CD4-positive, alpha-beta T cell treated with Interferon gamma for 1 hour (primary cell): Measurements from ENCODE around the gene LINS1.

ENCODE experiments used
- DNase-seq: peaks from one replicate; pipeline ENCODE4 v3.0.0-alpha.2; 2020

LINS1 gene, protein sequence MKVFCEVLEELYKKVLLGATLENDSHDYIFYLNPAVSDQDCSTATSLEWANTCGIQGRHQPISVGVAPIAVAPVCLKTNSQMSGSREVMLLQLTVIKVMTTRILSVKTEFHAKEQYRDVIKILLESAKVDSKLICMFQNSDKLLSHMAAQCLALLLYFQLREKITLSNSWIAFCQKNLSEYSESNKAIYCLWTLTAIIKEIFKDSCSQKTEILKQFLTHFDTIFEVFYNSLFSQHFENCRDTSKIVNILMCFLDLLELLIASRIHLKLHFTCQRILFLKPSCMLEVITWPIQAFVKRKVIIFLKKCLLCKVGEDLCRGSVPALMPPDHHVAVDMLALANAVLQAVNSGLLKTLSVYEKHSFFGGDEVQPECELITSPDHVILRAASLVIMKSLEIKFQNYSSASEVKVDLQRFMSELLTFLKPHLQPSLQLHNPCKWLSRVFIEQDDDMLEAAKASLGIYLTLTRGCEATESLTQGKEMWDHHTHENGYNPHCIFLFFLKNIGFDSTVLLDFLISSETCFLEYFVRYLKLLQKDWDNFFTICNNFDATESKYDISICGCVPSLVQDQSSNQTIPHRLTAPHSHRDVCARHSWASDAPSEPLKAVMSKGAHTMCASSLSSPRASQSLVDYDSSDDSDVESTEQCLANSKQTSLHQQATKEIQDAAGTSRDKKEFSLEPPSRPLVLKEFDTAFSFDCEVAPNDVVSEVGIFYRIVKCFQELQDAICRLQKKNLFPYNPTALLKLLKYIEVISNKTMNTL

DNA sequence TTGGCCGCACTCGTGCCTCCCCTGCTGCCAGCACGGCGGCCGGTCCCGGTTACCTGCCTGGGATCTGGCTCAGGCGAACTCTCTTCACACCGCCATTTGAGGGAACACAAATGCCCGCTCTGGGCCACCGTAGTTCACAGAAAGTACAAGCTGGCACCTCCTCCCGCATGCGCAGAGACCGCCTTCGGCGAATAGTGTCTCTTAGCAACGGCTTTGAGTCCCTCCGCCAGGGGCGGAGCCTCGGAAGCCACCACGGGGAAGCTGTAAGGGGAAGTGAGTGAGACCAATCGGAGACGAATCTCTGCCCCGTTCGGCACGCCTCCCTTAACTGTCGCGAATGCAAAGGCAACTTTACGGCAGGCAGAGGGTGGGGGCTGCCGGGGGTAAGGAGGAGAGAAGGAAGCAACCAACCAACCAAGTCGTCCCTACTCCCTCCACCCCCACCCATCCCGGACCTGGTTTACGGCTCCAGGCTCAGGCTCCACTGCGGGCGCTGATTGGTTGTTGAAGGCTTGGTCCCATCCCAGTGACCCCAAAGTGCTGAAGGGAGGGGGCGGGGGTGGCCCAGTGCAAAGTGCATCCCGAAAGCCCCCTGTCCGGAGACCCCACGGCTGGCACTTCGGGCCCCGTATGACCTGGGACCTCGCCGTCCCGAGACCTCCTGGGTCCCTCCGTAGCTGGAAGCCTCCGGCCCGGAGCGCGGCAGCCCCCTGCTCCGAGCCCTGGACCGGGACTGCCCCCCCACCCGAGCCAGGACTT lies at the start of gene LINS1, which contains the start of gene ASB7:
Gene LINS1, minus strand, starts transcription at position 121 of the 759 bp plus-strand sequence. CDS start 21,342 bp downstream, outside the sequence.
Gene ASB7, plus strand, starts transcription at position 526 of the 759 bp plus-strand sequence. CDS start 9,628 bp downstream, outside the sequence.
- DNase-seq: peak; percentile 100

DNA sequence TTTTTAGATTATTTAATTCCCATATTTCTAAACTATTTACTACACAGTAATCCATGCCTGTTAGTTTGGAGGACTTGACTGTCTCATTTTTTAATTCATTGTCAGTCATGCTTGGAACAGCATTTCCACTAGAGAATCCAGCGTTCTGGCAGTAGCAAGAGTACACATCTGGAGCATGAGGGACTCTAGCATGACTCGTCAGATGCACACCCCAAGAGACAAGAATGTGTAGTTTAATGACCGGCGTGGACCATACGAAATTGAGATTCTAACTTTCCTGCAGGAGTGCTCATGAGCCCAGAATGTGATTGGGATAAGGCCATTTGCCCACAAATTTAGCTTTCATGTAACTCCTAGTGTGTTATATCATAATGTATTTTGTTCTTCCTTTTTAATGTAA lies 49.3 kb upstream of the LINS1 start:
- DNase-seq: no peak

DNA sequence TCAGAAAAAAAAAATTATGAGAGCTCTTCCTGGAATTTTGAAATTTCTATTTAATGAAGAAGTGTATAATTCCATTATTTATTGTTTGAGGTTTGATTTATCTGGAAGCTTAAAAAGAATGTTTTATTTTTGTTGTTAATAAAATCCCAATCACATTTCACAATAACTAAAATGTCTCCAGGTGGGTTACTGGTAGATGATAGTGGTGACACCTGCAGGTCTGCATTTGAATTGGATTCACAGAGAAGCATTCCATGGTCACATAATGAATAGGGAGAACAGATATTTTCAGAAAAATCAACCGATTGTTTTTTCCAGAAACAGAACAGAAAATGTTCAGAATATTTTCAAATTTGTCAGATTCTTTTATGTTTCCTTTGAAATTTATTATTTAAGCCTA lies 48.7 kb upstream of the LINS1 start:
- DNase-seq: no peak

DNA sequence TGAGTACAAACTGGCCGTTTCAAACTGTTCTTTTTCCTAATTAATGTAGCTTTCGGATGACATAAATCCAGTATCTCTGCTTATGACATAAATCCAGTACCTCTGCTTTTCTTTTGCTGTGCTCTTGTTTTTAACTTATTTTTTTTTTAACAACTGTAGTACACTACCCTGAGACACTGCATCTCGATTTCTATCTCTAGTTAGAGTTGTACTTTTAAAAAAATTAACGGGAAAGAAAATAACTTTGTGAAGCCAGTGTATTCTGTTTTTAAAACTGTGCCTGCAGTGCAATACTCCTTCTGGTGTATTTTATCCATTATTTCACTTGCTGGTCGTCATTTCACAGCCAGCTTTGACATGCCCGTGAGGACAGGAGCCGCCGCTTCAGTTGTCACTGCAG lies 47.0 kb upstream of the LINS1 start:
- no peak for DNase-seq

DNA sequence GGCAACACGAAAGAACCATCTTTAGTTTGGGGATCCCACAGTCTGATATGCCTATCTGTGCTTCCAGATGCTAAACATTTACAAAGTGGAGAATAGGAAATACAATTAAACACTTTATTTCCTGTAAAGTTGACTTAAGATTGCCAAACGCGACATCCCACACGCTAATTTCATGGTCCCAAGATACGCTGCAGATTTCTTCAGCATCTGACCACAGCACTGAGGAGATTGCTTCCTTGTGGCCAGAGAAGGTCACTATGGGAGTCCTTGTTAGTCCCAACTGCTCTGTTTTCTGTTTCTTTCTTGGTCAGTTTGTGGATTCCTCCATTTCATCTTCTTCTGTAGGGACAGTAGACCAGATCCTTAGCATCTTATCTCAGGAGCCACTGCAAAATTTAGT lies 43.7 kb upstream of the LINS1 start:
- no peak for DNase-seq

DNA sequence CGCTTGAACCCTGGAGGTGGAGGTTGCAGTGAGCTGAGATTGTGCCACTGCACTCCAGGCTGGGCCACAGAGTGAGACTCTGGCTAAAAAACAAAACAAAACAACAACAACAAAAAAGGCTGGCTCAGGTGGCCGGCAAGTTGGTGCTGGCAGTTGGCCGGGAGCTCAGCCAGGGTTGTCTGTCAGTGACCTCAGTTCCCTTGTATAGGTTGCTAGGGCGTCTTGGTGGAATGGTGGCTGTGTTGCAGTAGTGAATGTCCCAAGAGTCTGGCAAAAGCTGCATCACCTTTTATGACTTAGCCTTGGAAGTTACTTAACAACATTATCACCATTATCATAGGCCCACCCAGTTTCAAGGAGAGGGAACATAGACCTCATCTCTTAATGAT lies 41.0 kb upstream of the LINS1 start:
- no peak for DNase-seq

DNA sequence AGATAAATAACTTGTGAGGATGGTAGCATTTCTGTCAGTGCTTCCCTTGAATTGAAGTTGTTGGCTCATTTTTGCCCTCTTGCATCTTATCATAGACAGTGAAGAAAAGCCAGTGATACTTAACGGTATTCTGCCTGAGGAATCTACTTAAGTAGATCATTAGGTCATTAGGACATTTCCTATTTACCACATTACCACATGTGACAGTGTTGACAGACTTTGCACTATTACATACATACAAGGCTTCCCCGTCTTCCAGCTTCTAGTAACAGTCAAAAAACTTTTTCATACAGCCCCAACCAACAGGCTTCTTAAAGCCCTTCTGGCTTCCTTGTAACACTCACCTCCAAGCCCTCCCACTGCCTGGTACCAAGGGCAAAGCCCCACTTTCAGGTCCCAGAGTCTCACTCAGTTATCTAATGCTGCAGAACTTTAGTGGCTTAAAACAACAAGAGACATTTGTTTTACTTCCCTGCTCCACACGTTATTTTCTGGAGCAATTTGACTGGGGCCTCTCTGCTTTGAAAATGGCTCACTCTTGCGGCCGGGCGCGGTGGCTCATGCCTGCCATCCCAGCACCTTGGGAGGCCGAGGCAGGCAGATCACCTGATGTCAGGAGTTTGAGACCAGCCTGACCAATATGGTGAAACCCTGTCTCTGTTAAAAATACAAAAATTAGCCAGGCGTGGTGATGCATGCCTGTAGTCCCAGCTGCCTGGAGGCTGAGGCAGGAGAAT lies 40.4 kb upstream of the LINS1 start:
- no peak for DNase-seq

DNA sequence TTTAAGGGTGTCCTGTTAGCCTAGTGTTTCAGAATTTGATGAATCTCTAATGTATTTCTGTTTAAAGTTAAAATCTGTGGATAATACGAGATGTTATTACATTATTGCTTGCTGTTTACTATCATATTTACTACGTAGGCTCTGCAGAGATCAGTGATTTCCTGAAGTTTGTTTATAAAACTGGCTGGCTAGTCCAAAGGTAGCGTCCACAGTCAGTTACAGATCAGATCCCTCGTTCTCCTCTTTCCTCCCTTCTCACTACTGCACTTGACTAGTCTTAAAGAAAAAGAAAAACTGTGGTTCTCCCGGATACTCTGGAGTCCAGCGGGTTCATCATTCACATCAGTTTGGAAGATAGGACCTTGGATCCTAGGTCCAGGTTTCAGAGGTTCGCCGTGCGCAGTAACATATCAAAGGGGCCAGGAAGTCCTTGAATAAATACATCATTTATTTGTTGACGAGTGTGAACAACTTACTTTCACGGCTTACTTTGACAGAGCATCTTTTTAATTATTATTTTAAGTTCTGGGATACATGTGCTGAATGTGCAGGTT lies 36.3 kb upstream of the LINS1 start:
- DNase-seq: no peak

DNA sequence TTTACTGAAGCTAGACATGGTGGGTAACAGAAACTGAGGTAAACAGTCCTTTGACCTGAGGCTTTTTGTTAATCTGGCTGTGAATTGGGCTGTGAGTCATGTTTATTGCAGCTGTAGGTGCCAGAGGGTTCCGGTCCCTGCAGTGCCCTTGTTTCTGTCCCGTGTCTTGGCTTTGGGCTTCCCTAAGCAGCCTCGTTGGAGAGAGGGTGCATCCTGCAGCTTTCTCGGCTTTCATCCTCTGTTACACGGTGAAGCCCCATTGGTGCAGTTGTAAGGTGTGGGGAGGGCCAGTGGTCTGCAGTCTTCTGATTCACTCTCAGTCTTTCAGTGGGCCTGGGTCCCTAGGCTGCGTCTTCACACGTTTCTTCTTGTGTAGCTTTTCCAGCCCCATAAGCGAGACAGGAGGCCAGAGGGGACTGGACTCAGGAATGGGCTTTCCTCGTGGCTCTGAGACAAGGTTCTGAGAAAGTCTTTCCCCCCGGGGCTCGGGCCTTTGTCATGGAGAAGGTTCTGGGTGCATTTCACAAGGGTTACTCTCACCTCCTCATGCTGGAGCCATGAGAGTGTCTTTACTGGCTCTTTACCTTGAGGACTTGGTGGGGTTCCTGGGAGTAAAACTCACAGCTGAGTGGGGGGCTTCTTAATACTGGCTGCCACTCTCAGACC lies 33.6 kb upstream of the LINS1 start:
- no peak for DNase-seq

DNA sequence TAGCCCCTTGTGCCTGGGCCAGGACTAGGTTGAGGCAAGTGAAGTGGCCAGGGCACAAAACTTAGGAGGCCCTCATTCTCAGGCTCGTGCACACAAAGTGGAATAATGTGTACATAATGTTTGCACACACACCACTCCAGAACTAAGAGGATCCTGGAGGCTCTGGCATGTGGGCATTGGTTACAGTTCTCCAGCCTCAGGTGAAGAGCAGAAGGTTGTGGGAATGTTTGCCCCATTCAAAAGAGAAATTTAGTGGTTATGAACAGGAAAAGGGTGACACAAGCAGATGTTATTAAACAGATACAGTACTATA lies 31.7 kb upstream of the LINS1 start:
- DNase-seq: no peak

DNA sequence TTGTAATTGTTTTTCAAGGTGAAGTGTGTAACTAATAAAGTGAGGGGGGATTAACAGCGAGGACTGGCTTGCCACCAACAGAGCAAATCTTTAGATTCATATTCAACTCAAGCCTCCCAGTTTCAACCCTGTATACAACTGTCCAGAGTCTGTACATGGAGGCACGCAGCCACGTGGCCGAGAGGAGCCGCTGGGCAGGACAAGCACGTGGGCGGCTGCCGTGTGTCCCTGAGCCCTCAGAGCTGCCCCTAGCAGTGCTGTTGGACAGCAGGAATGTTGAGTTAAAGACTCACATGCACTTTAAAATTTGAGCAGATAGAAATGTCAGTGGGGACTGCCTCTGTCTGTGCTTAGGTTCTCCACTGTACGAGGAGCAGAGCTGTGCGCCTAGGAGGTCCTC lies 29.8 kb upstream of the LINS1 start:
- DNase-seq: no peak

DNA sequence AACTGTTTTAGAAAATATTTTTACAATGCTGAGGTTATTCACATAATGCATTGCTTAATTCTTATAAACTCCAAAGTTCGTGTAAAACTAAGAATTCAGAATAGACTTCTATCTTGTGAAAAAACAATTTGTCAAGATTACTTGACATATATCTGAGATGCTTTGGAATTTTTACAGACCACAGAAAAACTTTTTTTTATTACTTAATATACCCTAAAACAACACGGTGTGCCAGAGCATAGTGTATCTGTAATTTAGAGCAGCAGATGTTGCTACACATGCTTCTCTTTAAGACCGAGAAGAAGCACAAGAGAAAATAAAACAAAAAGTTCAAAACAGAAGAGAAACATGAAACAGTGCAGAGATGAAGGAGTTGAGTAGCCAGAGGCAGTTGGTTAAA lies 26.8 kb upstream of the LINS1 start:
- DNase-seq: no peak

DNA sequence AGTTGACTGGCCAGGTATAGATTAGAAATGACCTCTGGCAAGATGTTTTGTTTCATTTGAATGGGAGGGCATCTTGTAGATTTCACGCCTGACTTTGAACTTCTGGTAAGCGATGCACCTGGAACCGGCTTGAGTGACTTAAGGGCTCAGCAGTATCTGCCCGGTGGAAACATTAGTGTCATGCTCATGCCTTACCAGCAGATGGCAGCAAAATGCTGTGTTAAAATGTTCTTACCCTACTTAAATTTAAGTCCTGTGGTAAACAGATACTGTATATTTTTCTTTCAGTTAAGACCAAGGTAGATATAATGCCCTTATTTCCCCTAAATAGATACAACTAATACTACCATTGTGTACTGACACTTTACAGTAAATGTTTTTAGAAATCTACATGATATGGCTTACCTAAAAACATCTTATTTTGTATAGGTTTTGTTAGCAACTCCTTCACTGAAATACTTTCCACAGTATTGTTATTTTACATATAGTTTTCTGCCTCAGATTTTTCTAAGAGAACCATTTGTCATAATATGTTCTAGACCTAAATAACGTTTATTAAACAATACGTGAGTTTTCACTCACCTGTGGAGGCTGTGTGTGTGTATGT lies 25.9 kb upstream of the LINS1 start:
- peak; percentile 54 for DNase-seq

DNA sequence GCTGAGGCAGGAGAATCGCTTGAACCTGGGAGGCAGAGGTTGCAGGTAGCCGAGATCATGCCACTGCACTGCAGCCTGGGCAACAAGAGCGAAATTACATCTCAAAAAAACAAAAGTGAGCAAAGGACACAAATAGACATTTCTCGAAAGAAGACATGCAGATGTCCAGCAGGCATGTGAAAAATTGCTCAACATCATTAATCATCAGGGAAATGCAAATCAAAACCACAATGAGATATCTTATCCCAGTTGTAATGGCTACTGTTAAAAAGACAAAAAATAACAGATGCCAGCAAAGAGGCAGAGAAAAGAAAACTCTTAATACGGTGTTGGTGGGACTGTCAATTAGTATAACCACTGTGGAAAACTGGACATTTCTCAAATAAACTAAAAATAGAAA lies 21.3 kb upstream of the LINS1 start:
- DNase-seq: no peak

DNA sequence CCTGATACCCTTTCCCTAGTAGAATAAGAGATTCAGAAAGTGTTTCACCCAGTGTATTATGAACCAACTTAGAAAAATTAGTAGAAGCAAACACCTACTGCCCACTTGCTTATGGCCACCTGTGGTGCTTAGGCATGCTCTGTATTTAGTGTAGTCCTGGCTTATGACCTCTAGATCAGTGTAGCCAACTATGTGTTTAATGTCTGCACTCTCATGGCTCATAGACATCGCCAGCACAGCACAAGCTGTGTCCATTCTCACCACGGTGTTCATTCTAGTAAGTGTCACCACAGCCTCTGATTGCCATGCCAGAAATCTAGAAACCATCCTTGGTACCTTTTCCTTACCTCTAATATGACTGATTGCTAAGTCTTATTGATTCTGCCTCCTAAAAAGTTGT lies 14.7 kb upstream of the LINS1 start:
- no peak for DNase-seq

DNA sequence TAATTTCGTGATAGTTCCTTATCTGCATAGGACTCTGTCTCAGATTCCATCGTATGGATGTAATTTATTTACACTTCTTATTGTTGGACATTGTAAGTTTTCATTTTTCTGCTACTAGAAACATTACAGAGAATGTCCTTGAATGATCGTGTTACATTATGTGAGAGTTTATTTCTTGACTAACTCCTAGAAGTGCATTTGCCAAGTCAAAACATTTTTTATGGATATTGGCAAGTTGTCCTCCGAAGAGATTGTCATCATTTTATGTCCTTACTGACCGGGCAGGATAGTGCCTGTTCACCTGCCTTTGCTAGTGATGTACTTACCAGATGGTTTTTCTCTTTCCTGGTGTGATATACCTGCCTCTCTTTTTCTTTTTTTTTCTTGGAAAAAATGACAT lies 13.8 kb upstream of the LINS1 start:
- DNase-seq: no peak

DNA sequence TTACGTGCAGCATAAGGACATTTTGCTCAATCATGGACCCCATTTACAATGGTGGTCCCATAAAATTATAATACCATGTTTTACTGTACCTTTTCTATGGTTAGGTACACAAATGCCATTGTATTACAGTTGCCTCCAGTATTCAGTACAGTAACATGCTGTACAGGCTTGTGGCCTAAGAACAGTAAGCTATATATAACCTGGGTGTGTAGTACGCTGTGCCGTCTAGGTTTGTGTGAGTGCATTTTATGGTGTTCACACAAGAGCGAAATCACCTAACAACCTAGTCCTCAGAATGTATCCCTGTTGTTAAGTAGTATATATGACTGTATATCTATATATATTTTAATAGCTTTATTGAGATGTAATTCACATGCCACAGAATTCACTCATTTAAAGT lies 12.9 kb upstream of the LINS1 start:
- no peak for DNase-seq

DNA sequence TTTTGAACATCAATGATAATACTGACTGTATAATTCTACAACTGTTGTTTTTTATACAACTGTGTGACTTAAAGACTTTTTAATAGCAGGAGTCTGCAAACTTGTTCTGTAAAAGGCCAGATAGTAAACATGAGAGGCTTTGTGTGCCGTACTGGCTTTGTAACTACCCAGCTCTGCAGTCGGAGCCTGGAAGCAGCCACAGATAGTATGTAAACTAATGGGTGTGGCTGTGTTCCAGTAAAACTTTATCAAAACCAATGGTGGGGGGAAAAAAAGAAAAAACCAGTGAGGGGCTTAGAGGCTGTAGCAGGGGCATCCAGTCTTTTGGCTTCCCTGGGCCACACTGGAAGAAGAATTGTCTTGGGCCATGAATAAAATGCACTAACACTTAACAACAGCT lies 12.4 kb upstream of the LINS1 start:
- DNase-seq: no peak

DNA sequence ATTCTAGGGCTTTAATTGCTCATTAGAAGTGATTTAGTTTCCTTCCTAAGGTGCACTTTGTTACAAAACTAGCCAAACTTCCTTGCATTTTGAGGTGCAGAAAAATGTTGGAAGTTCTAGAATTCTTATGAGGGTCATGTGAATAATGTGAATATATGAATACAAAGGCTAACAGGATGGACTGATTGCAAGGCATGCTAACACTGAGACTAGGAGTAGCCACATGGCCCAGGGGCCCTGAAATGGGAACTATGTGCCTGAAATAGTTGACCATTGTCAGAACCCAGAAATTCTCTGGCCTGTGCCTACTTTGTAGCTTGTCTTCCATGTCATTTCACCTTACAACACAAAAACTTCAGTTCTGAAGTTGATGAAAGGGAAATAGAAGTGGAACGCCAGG lies 11.2 kb upstream of the LINS1 start:
- no peak for DNase-seq

DNA sequence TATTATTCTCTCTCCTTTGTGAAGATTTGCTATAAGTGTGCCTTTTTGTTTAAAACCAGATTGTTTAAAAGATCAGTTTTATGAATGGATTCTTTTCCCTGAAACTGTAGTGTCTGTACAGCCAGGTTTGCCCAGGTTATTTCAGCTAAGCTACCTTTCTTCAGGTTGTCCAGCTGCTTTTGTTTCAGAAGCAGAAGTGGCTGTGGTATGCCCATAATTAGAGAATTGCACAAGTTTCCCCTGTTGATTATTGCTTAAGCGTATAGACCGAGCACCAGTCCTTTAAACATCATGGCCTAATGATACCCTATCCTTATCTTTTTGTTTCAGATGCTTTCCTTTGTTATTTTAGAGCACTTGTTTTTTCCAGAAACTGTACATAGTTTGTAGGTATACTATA lies 10.6 kb upstream of the LINS1 start:
- no peak for DNase-seq

DNA sequence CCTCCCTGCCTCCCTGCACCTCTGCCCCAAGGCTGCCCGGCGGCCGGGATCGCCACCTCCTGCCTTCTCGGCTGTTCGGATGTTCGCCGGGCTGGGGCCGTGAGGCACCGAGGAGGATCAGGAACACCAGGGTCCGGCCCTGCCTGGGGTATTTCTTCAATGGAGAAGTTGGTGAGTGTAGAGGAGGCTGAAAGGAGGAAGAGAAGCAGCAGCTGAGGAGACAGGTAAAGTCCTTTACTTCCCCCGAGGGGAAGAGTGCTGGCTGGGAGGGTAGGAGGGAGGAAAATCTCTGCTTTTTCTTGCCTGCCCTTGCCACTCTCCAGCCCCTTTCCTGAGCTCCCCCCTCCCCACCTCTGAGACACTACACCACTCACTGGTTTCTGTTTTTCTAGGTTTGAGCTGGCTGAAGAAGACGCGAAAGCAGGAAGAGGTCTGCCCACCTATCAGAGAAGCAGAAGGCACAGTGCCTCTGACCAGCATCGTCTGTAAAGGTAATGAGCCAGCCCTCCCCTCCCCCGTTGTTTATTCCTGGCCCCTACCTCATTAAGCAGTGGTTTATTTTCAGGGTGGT lies 924 bp upstream of the LINS1 start:
- DNase-seq: peak; percentile 44
